NCI-H2107 (cell line): Measurements from ENCODE around the gene SLC2A9.

Experiments used
- DNase-seq: peaks from one replicate; lab custom pipeline; 2025; lab: John Stamatoyannopoulos, UW

The SLC2A9 gene

GRCh38 chr4:9962611-9963314, 58.5 kb downstream of the SLC2A9 start:
- DNase-seq, result no peak

- no peak for DNase-seq
These were observed 66.8 kb downstream of the SLC2A9 start for GRCh38 chr4:9954468-9954867.

- no peak for DNase-seq
These were observed 68.2 kb downstream of the SLC2A9 start for GRCh38 chr4:9953089-9953488.

- DNase-seq, result no peak
These were observed 68.8 kb downstream of the SLC2A9 start for GRCh38 chr4:9952415-9952950.

DNA sequence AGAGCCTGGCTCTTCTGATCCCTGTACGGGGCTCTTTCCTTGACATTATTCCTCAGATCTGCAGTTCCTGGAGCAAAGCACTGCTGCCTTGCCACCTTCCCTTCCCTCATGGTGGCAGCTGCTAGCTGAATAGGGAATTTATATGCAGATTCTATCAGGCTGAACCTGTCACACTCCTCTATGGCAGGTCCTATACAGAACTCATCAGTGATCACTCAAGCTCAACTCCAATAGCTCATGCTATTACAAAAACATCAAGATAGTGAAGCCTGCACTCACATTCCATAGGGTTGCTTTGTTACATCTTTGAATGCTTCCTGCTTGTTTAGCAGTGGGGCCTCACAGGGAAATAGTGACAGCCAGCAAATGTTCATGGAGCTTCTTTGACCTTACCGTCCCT, 71.7 kb downstream of the SLC2A9 start:
- no peak for DNase-seq

- no peak for DNase-seq
These were observed 73.9 kb downstream of the SLC2A9 start for GRCh38 chr4:9947168-9948062.

DNA sequence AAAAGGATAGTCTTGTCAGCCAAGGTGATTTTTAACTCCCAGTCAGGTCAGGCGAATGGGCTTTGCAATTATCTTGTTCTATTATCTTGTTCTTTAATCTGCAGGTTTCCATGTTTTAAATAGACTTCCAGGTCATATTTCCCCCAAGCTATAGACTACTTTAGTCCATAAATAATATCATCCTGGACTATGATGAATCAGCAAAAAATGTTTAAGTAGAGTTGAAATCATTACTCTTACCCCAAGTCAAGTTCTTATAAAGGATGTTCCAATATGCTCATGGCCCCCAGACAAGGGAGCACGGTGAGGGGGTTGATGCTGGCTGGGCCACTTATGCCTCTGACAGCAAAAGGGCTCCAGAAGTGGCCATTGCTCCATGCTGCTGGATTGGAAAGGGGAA, 75.1 kb downstream of the SLC2A9 start:
- no peak for DNase-seq

DNA sequence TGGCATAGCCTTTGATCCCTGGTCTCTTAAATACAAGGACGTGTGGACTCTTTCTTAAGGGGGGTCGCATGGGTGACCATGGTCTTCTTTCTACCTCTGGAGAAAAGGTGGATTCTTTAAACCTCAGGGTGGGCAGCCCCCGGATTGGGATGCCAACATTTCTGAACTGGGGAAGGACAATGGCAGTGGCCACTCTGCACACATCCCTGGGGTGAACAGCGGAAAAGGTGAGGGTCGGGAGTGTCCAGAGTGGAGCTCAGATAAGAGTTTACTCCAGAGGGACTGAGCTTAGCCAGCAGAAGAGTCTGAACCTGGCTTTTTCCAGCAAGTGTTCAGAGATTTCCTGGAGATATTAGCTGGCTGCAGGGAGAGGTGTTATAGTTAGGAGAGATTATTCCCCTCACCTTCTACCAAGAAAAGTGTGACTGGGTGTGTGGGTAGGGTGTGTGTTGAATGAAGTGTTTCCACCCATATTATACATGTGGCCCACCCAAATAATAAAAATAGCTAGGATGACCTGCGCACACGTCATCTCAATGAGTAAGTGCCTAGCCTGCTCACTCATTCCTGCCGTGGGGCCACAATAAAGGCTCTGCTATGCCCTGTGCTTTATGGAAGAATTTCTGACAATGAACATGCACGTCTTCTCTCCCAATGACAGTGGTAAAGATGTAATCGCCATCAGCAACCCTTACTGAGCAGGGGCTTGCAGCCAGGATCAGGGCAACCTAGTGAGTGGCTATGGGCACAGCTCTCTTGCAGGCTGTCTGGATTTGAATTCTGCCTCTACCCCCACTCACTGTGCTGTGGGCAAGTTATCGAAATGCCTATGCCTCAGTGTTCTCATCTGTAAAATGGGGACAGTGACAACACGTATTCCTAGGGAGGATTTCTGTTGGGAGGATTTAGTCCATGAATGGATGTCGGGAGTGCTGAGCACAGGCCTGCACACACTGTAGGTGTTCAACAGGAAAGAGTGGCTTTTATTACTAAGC, 76.6 kb downstream of the SLC2A9 start:
- no peak for DNase-seq

- no peak for DNase-seq
These were observed 77.5 kb downstream of the SLC2A9 start for GRCh38 chr4:9943761-9944160.

GRCh38 chr4:9942921-9943600, 78.2 kb downstream of the SLC2A9 start:
- no peak for DNase-seq

GRCh38 chr4:9942139-9942538, 79.2 kb downstream of the SLC2A9 start:
- no peak for DNase-seq

GRCh38 chr4:9940041-9940440, 81.3 kb downstream of the SLC2A9 start:
- DNase-seq, result no peak

GRCh38 chr4:9938933-9939332, 82.4 kb downstream of the SLC2A9 start:
- no peak for DNase-seq

- DNase-seq, result no peak
These were observed 84.2 kb downstream of the SLC2A9 start for GRCh38 chr4:9937078-9937477.

DNA sequence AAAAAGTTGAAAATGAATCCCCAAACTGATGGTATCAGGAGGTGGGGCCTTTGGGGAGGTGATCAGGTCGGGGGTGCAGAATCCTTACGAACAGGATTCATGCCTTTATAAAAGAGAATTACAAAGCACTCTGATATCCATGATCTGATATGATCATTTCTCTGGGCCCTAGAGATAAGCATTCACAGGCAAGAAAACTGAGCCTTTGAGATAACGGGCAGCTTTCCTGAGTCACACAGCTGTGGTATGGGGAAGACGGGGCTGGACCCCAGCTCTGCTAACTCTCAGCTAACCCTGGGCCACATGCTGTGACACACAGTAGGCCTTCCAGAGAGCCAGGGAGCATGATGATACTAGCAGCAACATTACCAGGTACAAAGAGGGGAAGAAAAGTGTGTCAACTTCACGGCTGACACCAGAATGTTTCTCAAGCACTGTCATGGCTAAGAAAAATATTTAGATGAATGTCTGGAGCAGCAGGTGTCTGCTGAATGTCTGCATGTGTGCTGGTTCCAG, 85.1 kb downstream of the SLC2A9 start:
- no peak for DNase-seq

DNA sequence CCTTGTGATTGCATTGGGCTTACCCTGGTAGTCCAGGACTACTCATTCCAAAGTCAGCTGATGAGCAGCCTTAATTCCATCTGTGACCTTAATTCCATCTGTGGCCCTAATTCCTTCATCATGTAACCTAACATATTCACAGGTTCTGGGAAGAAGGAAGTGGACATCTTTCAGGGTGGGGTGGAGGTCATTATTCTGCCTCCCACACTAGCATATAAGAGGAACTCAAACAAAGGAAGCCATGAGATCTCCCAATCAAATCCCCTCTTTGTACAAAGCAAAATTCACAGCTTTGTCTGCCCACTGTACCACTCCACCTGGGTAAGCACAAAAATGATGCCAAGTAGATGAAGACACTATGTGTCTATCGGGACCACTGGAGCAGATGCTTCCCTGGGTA, 87.3 kb downstream of the SLC2A9 start:
- no peak for DNase-seq

DNA sequence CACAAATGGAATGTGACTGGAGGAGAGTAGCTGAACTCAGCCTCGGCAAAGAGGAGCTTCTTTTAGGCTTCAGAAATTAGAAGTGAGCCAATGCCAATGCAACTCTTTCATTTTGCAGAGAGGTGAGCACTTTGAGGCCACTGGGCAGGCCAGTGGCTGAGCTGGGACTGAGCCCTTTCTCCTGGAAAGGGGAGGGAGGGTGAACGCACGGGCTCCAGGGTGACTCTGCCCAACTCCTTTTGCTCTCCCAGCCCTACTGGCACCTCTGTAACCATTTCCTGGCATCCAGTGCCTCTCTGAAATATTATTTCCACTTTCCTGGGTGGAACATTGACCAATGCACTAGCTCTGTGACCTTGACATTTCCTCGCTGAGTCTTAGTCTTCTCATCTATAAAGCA, 88.1 kb downstream of the SLC2A9 start:
- DNase-seq, result no peak

DNA sequence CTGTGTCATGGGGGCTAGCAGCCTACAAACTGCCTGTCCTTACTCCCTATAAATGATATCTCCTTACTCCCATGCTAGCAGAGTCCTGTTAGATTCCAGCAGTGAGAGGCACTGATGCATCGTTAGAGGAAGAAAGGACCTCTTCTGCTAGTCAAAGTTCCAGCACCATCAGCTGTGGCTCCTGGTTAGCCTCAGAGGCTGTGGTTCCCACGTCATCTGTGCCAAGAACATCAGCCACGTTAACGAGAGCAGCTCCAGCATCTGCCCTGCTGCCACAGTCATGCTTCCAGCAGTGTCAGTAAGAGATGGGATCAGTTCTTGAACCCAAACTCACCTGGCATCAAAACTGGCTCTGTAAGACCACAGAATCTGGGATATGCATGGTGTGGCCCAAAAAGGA, 88.5 kb downstream of the SLC2A9 start:
- DNase-seq, result no peak

GRCh38 chr4:9931146-9931545, 90.2 kb downstream of the SLC2A9 start:
- DNase-seq, result no peak

- DNase-seq, result no peak
These were observed 92.2 kb downstream of the SLC2A9 start for GRCh38 chr4:9929111-9929510.
